Suprapubic skin (tissue), 3 donors: ENCODE measurements around the gene PRSS21.

Experiments used
- CTCF ChIP-seq, 2 donors: fragments of 200-600 bp in 1 of 2; fragments of 450-650 bp in 1 of 2; sonication (generic) in 1 of 2; IDR thresholded peaks; one replicate each; pipeline ENCODE4 v1.5.1; 2016 to 2019; ENCODE audit warnings: antibody characterized with exemption in 2 of 2, mild to moderate bottlenecking in 1 of 2, moderate library complexity in 1 of 2
- POLR2A ChIP-seq, 2 donors: fragments of 450-650 bp; IDR thresholded peaks; one replicate each; pipeline ENCODE4 v1.6.1; 2017; ENCODE audit warnings: antibody characterized with exemption in 2 of 2, mild to moderate bottlenecking in 2 of 2, moderate library complexity in 2 of 2

GRCh38 chr16:2839650-2840450, 22.8 kb downstream of the PRSS21 start:
- no peak for TF ChIP-seq CTCF (IDR thresholded peaks at IDR 0.05)
- no peak for TF ChIP-seq POLR2A (IDR thresholded peaks at IDR 0.05)
